ENCODE measurements around the gene SREBF2.

The SREBF2 gene

DNA sequence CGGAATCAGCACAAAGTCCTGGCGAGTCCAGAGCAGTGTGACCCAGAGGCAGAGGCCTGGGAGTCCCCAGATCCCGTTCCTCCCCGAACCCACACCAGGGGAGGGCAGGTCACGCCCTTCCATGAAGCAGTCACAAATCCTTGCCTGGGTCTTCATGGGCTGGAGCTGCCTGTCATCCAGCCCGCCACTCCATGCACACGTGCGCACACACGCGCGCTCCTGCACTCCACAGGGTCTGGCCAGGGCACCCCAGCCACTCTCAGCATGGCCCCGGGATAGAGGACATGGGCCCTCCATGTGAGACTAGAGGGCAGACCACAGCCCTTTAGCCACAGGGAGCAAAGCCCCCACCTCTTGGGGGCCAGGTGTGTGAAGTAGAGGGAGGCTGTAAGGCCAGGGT is 99.4 kb downstream of the SREBF2 start:
- Histone ChIP-seq H3K9ac (ENCODE audit: low read depth, low read length) (no peak overlapping the region), H3K9me3 (ENCODE audit: control insufficient read depth, insufficient read depth, low read length) (no peaks in the 10 kb centered on the region), H3K4me1 (ENCODE audit: insufficient read depth, low read length) (peaks cover 14% of the 10 kb centered on the region; the same call in 1 of the 2 replicates), H3K36me3 (ENCODE audit: insufficient read depth, low read length) (no peaks in the 10 kb centered on the region)

DNA sequence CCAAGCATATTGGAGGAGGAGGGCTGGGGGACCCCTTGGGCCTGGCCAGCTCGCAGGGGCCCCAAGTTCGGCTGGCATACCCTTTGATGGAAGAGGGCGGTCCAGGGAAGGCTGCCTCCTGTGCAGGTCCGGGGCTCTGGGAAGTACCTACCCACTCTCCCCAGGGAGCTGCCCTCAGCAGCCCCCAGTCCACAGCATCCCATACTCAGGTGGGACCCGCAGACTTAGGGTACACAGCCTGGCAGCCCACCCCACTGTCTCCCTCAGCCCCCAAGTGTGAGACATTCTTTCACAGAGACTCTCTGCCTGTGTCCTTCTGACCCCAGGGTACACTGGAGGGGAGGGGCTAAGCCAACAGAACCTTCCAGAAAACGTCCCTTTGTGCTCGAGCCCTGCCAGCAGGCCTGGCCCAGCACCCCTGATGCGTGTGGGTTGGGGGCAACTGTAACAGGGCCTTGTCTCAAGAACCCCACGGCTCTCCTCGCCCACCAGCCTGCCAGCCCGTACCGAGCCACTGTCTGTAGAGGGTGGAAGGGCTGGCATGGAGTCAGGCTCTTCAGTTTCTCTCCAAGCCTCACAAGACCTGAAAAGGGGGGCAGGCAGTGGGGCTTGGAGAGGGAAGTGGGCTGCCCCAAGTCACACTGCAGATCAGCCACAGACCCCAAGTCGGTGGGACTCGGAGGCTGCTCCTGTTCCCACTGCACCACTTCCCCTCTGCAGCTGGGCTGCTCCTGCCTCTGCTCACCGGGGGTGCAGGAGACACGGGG is 100.7 kb downstream of the SREBF2 start:
- Histone ChIP-seq H3K9me3 (ENCODE audit: control insufficient read depth, insufficient read depth, low read length) (no peaks in the 10 kb centered on the region), H3K36me3 (ENCODE audit: insufficient read depth, low read length) (peaks cover 3% of the 10 kb centered on the region; the same call in 1 of the 2 replicates), H3K9ac (ENCODE audit: low read depth, low read length) (no peak overlapping the region), H3K4me1 (ENCODE audit: insufficient read depth, low read length) (peaks cover 4% of the 10 kb centered on the region; the same call in 1 of the 2 replicates)

DNA sequence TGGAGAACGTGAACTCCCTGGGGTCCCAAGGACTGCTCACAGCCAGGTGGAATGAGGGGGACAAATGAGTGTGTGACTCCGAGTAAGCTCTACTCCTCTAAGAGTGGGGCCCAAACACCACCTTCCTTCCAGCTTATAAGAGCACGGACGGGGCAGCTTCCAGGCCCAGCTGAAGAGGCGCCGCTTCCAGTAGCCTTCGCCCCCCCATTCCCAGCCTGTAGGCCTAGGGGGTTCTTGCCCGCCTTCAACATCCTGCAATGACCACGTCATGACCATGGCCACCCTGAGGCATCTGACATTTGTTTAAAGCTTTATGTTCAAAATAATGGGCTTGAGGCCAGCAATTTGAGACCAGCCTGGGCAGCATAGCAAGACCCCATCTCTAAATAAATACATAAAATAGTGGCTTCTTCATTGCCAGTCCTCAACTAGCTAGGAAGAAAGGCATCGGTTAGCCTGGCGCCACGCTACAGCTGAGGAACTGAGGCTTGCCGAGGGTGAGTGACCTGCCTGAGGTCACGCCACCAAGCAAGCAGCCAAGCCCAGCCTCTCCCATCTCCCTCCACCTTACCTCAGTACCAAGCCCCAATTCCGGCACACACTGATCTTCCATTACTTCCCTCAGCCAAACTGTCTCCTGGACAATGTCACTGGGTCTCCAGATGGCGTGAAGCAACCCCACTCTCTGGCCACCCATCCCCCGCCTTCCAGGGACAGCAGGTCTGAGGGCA is 101.5 kb downstream of the SREBF2 start:
- Histone ChIP-seq H3K9me3 (ENCODE audit: control insufficient read depth, insufficient read depth, low read length) (no peaks in the 10 kb centered on the region), H3K4me1 (ENCODE audit: insufficient read depth, low read length) (no peaks in the 10 kb centered on the region), H3K36me3 (ENCODE audit: insufficient read depth, low read length) (peaks cover 4% of the 10 kb centered on the region; the same call in 1 of the 2 replicates), H3K9ac (ENCODE audit: low read depth, low read length) (no peak overlapping the region)

DNA sequence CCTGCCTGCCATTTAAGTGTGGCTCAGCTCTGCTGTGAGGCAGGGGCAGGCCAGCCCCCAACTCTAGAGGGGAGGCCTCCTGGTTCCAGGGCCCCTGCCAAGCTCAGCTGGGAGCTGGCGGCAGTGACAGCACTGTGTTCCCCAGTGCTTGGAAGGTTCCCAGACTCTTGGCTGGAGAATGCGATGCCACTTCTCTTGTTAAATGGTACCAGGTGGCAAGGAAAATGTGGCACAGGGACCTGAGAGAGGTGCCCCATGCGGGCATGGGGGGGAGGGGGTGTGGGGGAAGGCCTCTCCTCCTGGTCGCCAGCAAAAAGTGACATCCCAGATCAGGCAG is 102.1 kb downstream of the SREBF2 start:
- Histone ChIP-seq H3K36me3 (ENCODE audit: insufficient read depth, low read length) (peaks cover 4% of the 10 kb centered on the region; the same call in 1 of the 2 replicates), H3K9ac (ENCODE audit: low read depth, low read length) (no peak overlapping the region), H3K9me3 (ENCODE audit: control insufficient read depth, insufficient read depth, low read length) (no peaks in the 10 kb centered on the region), H3K4me1 (ENCODE audit: insufficient read depth, low read length) (no peaks in the 10 kb centered on the region)

DNA sequence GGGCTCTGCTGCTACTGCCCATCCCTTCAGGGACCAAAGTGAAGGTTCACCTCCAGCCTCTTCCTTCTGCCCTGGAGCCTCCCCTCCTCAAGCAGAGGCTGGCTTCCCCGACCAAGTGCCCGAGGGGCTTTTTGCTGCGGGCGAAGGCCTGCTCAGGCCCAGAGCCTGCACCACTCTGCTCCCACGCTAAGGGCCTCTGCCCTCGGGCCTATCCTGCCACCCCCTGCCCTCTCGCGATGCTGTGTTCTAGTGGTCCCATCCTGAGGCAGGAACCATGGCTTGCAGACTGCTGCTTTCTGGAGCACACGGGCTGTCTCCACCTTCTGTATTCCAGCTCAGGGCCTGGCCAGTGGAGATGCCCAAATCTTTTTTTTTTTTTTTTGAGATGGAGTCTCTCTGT is 102.6 kb downstream of the SREBF2 start:
- H3K9me3 ChIP-seq (ENCODE audit: control insufficient read depth, insufficient read depth, low read length): no peaks in the 10 kb centered on the region
- H3K9ac ChIP-seq (ENCODE audit: low read depth, low read length): no peak overlapping the region
- peaks cover 4% of the 10 kb centered on the region; the same call in 1 of the 2 replicates for H3K36me3 ChIP-seq (ENCODE audit: insufficient read depth, low read length)
- H3K4me1 ChIP-seq (ENCODE audit: insufficient read depth, low read length): no peaks in the 10 kb centered on the region

DNA sequence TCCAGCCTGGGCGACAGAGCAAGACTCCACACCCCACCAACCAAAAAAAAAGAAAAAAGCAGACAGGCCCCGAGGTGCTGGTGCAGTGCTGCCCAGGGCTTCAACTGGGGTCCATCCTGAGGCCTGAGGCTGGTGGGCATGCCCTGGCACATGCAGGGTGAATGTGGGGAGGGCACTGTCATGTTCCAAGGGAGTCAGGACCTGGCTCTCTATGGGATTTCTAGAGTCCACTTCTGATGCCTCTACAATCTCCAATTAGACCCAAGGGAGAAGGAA is 103.9 kb downstream of the SREBF2 start:
- Histone ChIP-seq H3K4me1 (ENCODE audit: insufficient read depth, low read length) (no peaks in the 10 kb centered on the region), H3K9me3 (ENCODE audit: control insufficient read depth, insufficient read depth, low read length) (no peaks in the 10 kb centered on the region), H3K9ac (ENCODE audit: low read depth, low read length) (no peak overlapping the region), H3K36me3 (ENCODE audit: insufficient read depth, low read length) (peaks cover 4% of the 10 kb centered on the region; the same call in 1 of the 2 replicates)

DNA sequence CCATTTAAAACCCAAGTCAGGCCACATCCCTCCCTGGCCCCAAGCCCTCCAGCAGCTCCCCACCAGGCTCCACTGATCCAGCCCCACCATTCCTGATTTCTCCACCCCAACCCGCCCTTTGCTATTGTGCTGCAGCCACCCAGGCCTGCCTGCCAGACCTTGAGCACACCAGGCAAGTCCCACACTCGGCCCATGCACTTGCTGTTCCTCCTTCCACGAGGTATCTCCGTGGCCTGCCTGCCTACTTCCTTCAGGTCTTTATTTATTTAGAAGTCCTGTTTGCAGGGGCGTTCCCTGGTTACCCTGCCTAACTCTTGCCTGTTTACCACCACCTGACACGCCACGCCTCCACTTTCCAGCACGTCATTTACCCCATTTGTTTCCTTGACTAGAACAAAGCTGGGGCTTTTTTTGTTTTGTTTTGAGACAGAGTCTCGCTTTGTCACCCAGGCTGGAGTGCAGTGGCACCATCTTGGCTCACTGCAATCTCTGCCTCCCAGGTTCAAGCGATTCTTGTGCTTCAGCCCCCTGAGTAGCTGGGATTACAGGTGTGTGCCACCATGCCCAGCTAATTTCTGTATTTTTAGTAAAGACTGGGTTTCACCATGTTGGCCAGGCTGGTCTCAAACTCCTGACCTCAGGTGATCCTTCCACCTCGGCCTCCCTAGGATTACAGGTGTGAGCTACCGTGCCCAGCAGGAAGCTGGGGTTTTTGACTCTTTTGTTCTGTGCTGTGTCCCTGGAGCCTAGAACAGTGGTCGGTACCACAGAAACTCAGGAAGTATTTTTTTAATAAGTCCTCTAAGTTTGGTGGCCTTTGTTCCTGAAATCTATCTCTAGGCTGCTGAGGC is 107.3 kb downstream of the SREBF2 start:
- no peaks in the 10 kb centered on the region for H3K9me3 ChIP-seq (ENCODE audit: control insufficient read depth, insufficient read depth, low read length)
- peaks cover 14% of the 10 kb centered on the region for H3K36me3 ChIP-seq (ENCODE audit: insufficient read depth, low read length)
- no peak overlapping the region for H3K9ac ChIP-seq (ENCODE audit: low read depth, low read length)
- peaks cover 10% of the 10 kb centered on the region; the same call in 1 of the 2 replicates for H3K4me1 ChIP-seq (ENCODE audit: insufficient read depth, low read length)

DNA sequence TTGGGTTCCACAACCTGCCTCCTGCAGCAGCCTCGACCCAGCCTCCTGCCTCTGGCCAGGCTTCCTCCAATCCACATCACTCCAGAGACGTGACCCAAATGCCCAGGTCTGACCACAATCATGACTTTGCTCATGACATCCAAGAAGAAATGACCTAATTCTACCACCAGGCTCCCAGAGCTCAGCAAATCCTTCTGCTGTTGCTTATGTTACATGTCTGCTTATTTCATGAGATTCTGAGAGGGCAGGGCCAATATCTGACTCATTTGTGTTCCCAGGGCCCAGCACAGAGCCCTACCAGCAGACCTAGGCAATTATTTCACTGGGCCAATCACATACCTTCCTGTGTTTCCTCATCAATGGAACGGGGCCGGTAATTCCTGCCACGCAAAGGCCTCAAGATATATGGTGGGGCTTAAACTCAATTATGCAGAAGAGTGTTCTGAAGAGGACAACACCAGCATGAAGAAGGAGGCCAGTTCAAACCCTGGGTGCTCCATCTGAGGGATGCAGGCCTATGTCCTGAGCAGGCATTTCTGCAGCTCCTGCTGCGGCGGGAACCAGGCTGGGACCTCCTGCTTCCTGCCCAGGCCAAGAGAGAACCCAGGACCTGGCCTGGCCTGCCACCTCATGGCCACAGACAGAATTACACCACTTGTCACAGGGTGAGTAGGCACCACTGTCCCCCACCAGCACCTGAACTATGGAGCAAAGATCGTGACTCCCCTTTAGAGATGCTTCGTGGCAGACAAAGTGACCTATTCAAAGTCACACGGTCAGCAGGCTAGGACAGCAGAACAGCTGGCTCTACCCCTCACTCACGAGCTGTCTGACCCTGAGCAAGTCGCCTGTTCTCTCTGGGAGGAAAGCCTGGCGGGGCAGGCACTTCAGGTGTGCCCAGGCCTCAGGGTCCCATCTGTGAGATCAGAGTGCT is 108.2 kb downstream of the SREBF2 start:
- H3K9ac ChIP-seq (ENCODE audit: low read depth, low read length): no peak overlapping the region
- no peaks in the 10 kb centered on the region for H3K9me3 ChIP-seq (ENCODE audit: control insufficient read depth, insufficient read depth, low read length)
- H3K4me1 ChIP-seq (ENCODE audit: insufficient read depth, low read length): peaks cover 10% of the 10 kb centered on the region; the same call in 1 of the 2 replicates
- H3K36me3 ChIP-seq (ENCODE audit: insufficient read depth, low read length): peaks cover 14% of the 10 kb centered on the region

DNA sequence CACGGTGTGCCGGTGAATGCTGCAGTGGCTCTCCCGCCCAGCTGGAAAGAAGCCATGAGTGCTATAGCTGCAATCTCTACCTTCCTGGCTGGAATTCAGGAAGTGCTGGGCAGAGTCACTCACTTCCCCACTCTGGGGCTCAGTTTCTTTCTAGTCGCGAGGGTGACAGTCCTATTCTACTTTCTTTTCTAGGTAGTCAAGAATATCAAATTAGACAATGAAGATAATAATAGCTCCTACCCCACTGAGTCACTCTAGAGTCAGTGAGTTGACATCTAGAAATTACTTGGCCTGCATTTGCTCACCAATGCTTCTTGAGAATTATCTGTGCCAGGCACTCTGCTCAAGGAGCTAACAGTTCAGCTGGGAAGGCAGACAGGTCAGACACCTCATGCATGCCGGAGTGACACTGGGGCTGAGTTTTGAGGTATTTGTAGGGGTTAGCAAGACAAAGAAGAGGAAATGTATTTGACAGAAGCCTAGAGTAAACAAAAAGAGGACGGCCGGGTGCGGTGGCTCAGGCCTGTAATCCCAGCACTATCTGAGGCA is 110.8 kb downstream of the SREBF2 start:
- H3K4me1 ChIP-seq (ENCODE audit: insufficient read depth, low read length): peaks cover 10% of the 10 kb centered on the region; the same call in 1 of the 2 replicates
- peaks cover 10% of the 10 kb centered on the region for H3K36me3 ChIP-seq (ENCODE audit: insufficient read depth, low read length)
- no peaks in the 10 kb centered on the region for H3K9me3 ChIP-seq (ENCODE audit: control insufficient read depth, insufficient read depth, low read length)
- H3K9ac ChIP-seq (ENCODE audit: low read depth, low read length): no peak overlapping the region

DNA sequence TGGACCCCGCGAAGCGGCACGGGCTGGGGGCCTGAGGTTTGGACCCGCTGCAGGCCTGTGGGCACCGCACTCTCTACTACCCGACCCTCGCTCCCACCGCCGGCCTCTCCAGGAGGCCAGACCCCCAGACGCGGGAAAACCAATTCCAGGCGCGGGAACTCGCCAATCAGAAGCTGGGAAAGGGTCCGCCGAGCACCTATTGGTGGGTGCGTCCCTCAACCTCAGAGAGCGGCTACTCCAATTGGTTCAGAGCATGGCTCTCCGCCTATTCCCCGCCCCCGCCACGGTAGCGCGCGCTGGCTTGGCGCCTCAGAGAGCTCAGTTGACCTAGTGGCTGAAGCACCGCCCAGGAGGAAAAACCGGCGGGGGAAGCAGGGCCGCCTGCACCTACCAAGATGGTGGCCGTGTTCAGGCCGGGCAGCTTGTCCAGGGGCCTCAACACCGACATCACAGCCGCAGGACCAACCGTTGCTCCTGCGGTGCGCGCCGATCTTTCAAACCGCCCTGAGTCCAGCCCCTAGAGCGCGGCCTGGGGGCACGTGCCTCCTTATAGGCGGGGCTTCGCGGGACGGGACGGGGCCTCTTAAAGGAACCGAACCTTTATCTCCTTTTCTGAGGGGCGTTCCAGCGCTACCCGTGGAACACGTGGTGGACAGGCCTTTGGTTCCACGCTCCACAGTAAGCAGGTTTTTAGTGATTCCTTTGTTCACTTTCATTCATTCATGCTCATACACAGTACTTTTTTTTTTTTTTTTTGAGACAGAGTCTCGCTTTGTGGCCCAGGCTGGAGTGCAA is 113.9 kb downstream of the SREBF2 start, which contains the start of gene CENPM:
TSS of gene CENPM (minus strand) at position 524 of the 795 bp plus-strand sequence. CDS start at position 448, 76 bp downstream.
- Histone ChIP-seq H3K9me3 (ENCODE audit: control insufficient read depth, insufficient read depth, low read length) (no peaks in the 10 kb centered on the region), H3K4me1 (ENCODE audit: insufficient read depth, low read length) (peaks cover 10% of the 10 kb centered on the region), H3K9ac (ENCODE audit: low read depth, low read length) (peak within 1 kb of the TSS; percentile 65), H3K36me3 (ENCODE audit: insufficient read depth, low read length) (peaks cover 10% of the 10 kb centered on the region)

DNA sequence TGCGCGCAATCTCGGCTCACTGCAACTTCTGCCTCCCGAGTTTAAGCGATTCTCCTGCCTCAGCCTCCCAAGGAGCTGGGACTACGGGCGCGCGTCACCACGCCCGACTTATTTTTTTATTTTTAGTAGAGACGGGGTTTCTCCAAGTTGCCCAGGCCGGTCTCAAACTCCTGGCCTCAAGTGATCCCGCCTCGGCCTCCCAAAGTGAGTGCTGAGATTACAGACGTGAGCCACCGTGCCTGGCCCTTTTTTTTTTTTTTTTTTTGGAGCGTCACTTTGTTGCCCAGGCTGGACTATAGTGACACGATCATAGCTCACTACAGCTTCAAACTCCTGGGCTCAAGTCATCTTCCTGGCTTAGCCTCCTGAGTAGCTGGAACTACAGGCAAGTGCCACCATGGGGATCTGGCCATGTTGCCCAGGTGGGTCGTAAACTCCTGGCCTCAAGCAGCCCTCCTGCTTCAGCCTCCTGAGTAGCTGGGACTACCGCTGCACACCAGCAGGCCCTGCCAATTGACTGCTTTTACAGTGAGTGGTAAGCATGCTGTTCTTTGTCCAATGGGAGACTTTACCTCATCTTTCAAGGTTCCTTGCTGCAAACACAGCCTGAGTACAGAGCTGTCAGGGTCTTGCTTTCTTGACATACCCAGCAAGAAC is 114.6 kb downstream of the SREBF2 start:
- peak overlapping the region; percentile 65 for H3K9ac ChIP-seq (ENCODE audit: low read depth, low read length)
- H3K36me3 ChIP-seq (ENCODE audit: insufficient read depth, low read length): peaks cover 10% of the 10 kb centered on the region
- peaks cover 10% of the 10 kb centered on the region for H3K4me1 ChIP-seq (ENCODE audit: insufficient read depth, low read length)
- no peaks in the 10 kb centered on the region for H3K9me3 ChIP-seq (ENCODE audit: control insufficient read depth, insufficient read depth, low read length)

DNA sequence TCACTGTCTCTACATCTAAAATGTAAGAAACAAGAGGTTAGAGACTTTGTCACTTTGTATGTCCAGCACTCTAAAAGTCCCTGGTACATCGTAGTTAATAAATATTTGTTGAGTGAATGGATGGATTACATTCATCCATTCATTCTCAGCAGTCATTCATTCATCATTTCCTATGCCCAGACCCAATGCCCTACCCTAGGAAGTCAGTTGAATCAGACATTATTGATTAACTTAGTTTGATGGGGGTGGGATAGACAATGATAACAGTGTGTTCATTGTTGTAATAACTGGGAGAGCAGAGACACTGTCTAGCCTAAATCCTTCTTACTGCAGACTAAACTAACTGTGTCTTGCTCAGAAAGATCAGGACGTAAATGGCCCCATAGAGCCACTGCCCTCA is 115.2 kb downstream of the SREBF2 start:
- H3K9ac ChIP-seq (ENCODE audit: low read depth, low read length): no peak overlapping the region
- H3K4me1 ChIP-seq (ENCODE audit: insufficient read depth, low read length): peaks cover 12% of the 10 kb centered on the region

More for the DNA sequence above, 115.2 kb downstream of the SREBF2 start:
- H3K9me3 ChIP-seq (ENCODE audit: control insufficient read depth, insufficient read depth, low read length): no peaks in the 10 kb centered on the region
- H3K36me3 ChIP-seq (ENCODE audit: insufficient read depth, low read length): peaks cover 7% of the 10 kb centered on the region

Measured in ES-I3 (cell line).